ENCODE data around the gene KDM4F. TPM values are rescaled to one million over a fixed set of nuclear protein-coding genes. Genes with fewer than 3 reads are reported as not detected.

Gene KDM4F
- total and polyA plus RNA-seq, 2 of the 8 experiments (the other 6 are each of a cell fraction or from before 2014, with no cell fraction given) = not detected

DNA sequence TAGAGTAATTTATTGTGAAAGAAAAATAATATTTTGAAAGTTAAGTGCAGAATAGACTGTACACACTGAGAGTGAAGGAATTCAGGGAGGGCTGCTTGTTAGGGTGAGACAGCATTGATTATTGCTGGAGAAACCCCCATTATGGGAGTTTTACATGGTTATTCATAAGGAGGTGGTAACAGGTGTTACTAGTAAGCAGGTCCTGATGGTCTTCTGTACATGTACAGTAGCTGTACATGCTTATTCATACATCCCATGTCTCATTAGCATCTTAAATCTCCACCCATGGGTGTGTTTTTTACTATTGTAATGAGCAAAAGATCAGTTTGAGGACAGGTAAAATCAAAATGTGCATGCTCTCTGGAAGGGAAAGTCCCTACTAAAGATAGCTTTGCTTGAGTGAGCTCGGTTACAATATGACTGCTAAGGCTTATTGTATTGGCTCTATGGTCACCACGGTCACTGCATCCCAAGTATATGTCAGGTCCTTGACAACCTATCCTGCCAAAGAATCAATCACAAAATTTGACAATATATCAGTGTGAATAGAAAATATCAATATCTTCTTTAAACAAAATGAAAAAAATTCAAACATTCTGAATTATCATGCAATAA is 6.2 kb downstream of the KDM4F start:
- Histone ChIP-seq H3K27ac (ENCODE audit: low read depth, low read length) (no peak overlapping the region), H2BK12ac (ENCODE audit: low read depth, low read length) (no peak overlapping the region), H4K8ac (ENCODE audit: extremely low read depth, insufficient read depth, low read length) (no peak overlapping the region), H3K56ac (replicated peaks; ENCODE audit: insufficient read length, low read depth, low read length) (no peak overlapping the region), H2BK20ac (ENCODE audit: low read length) (no peak overlapping the region), H3K9me3 (ENCODE audit: insufficient read depth in 2 of 2, low read depth in 1 of 2, low read length in 1 of 2) (no peaks in the 10 kb centered on the region; a peak in 1 of 4 replicates), H3K4me3 (ENCODE audit: extremely low read depth in 1 of 4, insufficient read depth in 2 of 4, low read depth in 3 of 4, low read length in 4 of 4) (no peak overlapping the region), H3K18ac (ENCODE audit: extremely low read depth, low read length) (no peak overlapping the region), H4K5ac (ENCODE audit: insufficient read length, low read depth, low read length) (no peak overlapping the region), H3K4ac (replicated peaks; ENCODE audit: insufficient read length, low read depth, low read length) (no peak overlapping the region), H3K27me3 (replicated peaks in 1 of 4; ENCODE audit: control insufficient read depth in 3 of 4, extremely low read depth in 1 of 4, insufficient read depth in 3 of 4, low read length in 3 of 4) (no peaks in the 10 kb centered on the region; a peak in 2 of 7 replicates), H3K4me1 (replicated peaks in 1 of 4; ENCODE audit: control insufficient read depth in 3 of 4, insufficient read depth in 4 of 4, low read length in 3 of 4) (no peaks in the 10 kb centered on the region), H3K14ac (ENCODE audit: insufficient read length) (no peak overlapping the region), H2BK120ac (replicated peaks; ENCODE audit: low read depth, low read length) (no peak overlapping the region), H4K20me1 (replicated peaks in 1 of 2; ENCODE audit: control insufficient read depth in 1 of 2, insufficient read depth in 2 of 2, low read length in 2 of 2) (no peaks in the 10 kb centered on the region), H3K23ac (ENCODE audit: insufficient read length) (no peak overlapping the region), H2AK5ac (ENCODE audit: low read depth, low read length) (no peak overlapping the region), H3K79me2 (ENCODE audit: control insufficient read depth in 1 of 2, insufficient read depth in 2 of 2, low read length in 2 of 2) (no peaks in the 10 kb centered on the region), H2BK5ac (ENCODE audit: low read depth, low read length) (no peak overlapping the region), H3K4me2 (ENCODE audit: insufficient read depth in 1 of 2, low read depth in 2 of 2, low read length in 2 of 2) (no peak overlapping the region), H2AFZ (ENCODE audit: low read length) (no peak overlapping the region), H2BK15ac (ENCODE audit: low read length) (no peak overlapping the region), H3K9ac (replicated peaks in 1 of 4; ENCODE audit: extremely low read depth in 1 of 4, low read depth in 3 of 4, low read length in 3 of 4) (no peak overlapping the region), H4K91ac (replicated peaks; ENCODE audit: insufficient read length, low read length) (no peak overlapping the region), H3K36me3 (ENCODE audit: control insufficient read depth in 2 of 4, insufficient read depth in 4 of 4, low read length in 3 of 4) (no peaks in the 10 kb centered on the region), H3K79me1 (ENCODE audit: low read depth, low read length) (no peaks in the 10 kb centered on the region), H3K23me2 (ENCODE audit: low read depth, low read length) (no peaks in the 10 kb centered on the region)
- ChIA-PET CTCF (ENCODE audit: partially characterized antibody) (interaction anchor here (1.6 to 4.1 kb wide), 2 partner anchors 13 to 14 kb away, joined by 3 to 25 read pairs; partner anchors contain the start of gene SRSF8), POLR2A (ENCODE audit: partially characterized antibody) (interaction anchor here (6.1 kb wide), 1 partner anchor 12 kb away, joined by 28 read pairs; the partner anchor contains the start of gene SRSF8)
- DNase-seq (ENCODE audit: low read depth in 1 of 2, low spot score in 2 of 2) = no peak
- no peak for TF ChIP-seq BCL11A (IDR thresholded peaks at IDR 0.05; ENCODE audit: low read depth in 2 of 2, low read length in 2 of 2)
- TF ChIP-seq GABPA (IDR thresholded peaks at IDR 0.05; ENCODE audit: borderline replicate concordance, insufficient read depth, low read length) = no peak
- TF ChIP-seq EZH2 (IDR thresholded peaks at IDR 0.05; ENCODE audit: low read depth, low read length, severe bottlenecking) = no peak
- TF ChIP-seq FOSL1 (IDR thresholded peaks at IDR 0.05; ENCODE audit: insufficient read depth, low read depth, low read length) = no peak
- TF ChIP-seq BRCA1 (IDR thresholded peaks at IDR 0.05; ENCODE audit: low read depth, low read length) = no peak
- no peak for TF ChIP-seq RFX5 (IDR thresholded peaks at IDR 0.05; ENCODE audit: borderline replicate concordance, low read depth, low read length)
- no peak for TF ChIP-seq CHD2 (IDR thresholded peaks at IDR 0.05; ENCODE audit: low read length)
- TF ChIP-seq CBX5 (IDR thresholded peaks at IDR 0.05; ENCODE audit: low read depth, low read length) = no peak
- TF ChIP-seq ATF3 (IDR thresholded peaks at IDR 0.05; ENCODE audit: insufficient read depth, low read depth, low read length) = no peak
- WGBS, 2 experiments (ENCODE audit: extremely low coverage in 1 of 2, insufficient coverage in 1 of 2, insufficient read length in 1 of 2, insufficient replicate concordance in 2 of 2, low coverage in 1 of 2, low lambda C conversion rate in 2 of 2, missing lambda C conversion rate in 1 of 2) = 45% methylated on average over 2 of the region's 2 CpGs; no CpG with 5 or more reads in 1 of the 2 experiments
- no peak for FAIRE-seq
